Adrenal gland (tissue), 12 donors: ENCODE measurements around the gene PRR7. TPM values are rescaled to one million over a fixed set of nuclear protein-coding genes. Genes with fewer than 3 reads are reported as not detected.
A peak's percentile ranks its signal among the peaks of the same experiment; 100 is the strongest.

Source experiments
- DNase-seq, 7 donors: peaks; one replicate each; pipeline ENCODE4 v3.0.0-alpha.2; 2019 to 2020
- H3K27ac ChIP-seq, 5 donors: fragments of 200-600 bp; sonication (generic) in 4 of 5; 1 replicate in 3 of 5; 2 replicates in 2 of 5; pipeline versions ENCODE4 v1.5.1 to v1.8.0; 2016 to 2020; ENCODE audit warnings: mild to moderate bottlenecking in 1 of 5
- H3K27me3 ChIP-seq: fragments of 200-600 bp; 2 replicates; pipeline ENCODE4 v1.8.0; 2021
- H3K36me3 ChIP-seq, 2 donors: fragments of 200-600 bp; replicated peaks in 1 of 2; 1 replicate in 1 of 2; 2 replicates in 1 of 2; pipeline versions ENCODE4 v1.5.1 to v1.8.0; 2018 to 2022
- H3K4me1 ChIP-seq, 2 donors: fragments of 200-600 bp; replicated peaks in 1 of 2; 1 replicate in 1 of 2; 2 replicates in 1 of 2; pipeline versions ENCODE4 v1.5.1 to v1.8.0; 2018 to 2021
- H3K4me3 ChIP-seq, 4 donors: fragments of 200-600 bp; sonication (generic) in 3 of 4; one replicate each; pipeline ENCODE4 v1.5.1; 2016 to 2018
- H3K9me3 ChIP-seq, 3 donors: fragments of 200-600 bp; sonication (generic) in 1 of 3; replicated peaks in 1 of 3; 1 replicate in 2 of 3; 2 replicates in 1 of 3; pipeline versions ENCODE4 v1.5.1 to v1.8.0; 2016 to 2021
- POLR2A ChIP-seq, 2 donors: fragments of 450-650 bp; IDR thresholded peaks; one replicate each; pipeline ENCODE4 v1.6.1; 2017; ENCODE audit warnings: antibody characterized with exemption in 2 of 2, mild to moderate bottlenecking in 2 of 2, moderate library complexity in 1 of 2
- WGBS, 4 donors: extraction: QIAGEN DNeasy Blood & Tissue Kit in 2 of 4; methylation state at CpG; one replicate each; pipeline versions ENCODE4 v1.1.5 to v1.1.7; 2013 to 2017; 5-methylcytosine and 5-hydroxymethylcytosine counted together
- intact Hi-C, 2 donors: fragments of 100-400 bp; cut with DNase I; formaldehyde crosslinking; loops; one replicate each; pipeline versions ENCODE4 v1.14.1 to v1.15.0; 2022 to 2023
- polyA plus RNA-seq, 3 donors: library from polyadenylated mRNA; stranded (reverse); fragments of 200-250 nt in 2 of 3; fragments of 350-450 nt in 1 of 3; fragmentation: Illumina TruSeq in 1 of 3; extraction: RNeasy Lipid Tissue Mini Kit (QIAGEN cat#74804) in 1 of 3; gene quantifications; one replicate each; pipeline ENCODE4 v1.2.3, GENCODE V29; 2013 to 2014
- total RNA-seq, 9 donors: library from RNA; depleted of rRNA in 4 of 9; stranded (reverse); fragments of >200 nt in 4 of 9; fragments of 120-200 nt in 1 of 9; fragmentation: NEBNext Ultra II Directional in 1 of 9; extraction: Animal tissue kit (Norgen Biotek cat#: 25700) in 1 of 9; gene quantifications; one replicate each; pipeline versions ENCODE4 v1.1.0 to v1.2.4, GENCODE V29; 2013 to 2023
- TF ChIP-seq, protein P1 (sequence below), 6 experiments: fragments of 450-650 bp in 4 of 6; fragments of 200-600 bp in 2 of 6; sonication (generic) in 1 of 6; IDR thresholded peaks; 1 replicate in 5 of 6; 2 replicates in 1 of 6; pipeline versions ENCODE4 v1.5.1 to v1.8.0; 2016 to 2021; ENCODE audit warnings: antibody characterized with exemption in 6 of 6, mild to moderate bottlenecking in 2 of 6, moderate library complexity in 1 of 6
- donor health status: healthy with polysubstance abuse.
- donor health status: Bipolar disorder and iron deficiency.
- donor health status: DM: yes; HTN: yes; CAD: no.
- donor health status: DM: no; HTN: no; CAD: no.
- donor health status: DM: no; HTN: no; CAD: no.
- donor health status: DM: yes; HTN: yes; CAD: no.

PRR7 gene
- total and polyA plus RNA-seq, 12 donors = 0.55 to 13.5 (median 6.1) TPM; not detected in 1

DNA sequence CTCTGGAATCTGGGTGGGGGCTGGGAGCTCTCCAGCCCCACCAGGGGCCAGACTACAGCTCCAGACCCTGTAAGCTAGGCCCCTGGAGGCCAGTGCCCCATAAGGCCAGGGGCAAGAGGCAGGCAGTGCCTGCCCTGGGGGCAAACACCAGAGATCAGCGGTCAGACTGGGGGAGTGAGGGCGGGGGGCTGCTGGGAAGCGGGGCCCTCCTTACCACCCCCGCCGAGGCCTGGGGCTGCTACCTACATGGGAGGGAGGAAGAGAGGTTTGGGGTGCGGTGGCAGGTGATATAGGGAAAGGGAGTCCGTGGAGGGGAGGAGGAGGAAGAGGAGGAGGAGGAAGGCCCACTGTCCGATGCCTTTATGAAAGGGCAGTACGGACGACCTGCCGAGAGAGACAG lies 12.7 kb downstream of the PRR7 start:
- Histone ChIP-seq H3K4me3 (no peak overlapping the region), H3K36me3 (no peaks in the 10 kb centered on the region), H3K27me3 (no peaks in the 10 kb centered on the region), H3K27ac (peak overlapping the region in 1 of 5 donors; percentile 21), H3K9me3 (no peaks in the 10 kb centered on the region), H3K4me1 (peaks cover 16 to 23% of the 10 kb centered on the region in 2 donors)
- 77 to 90% (median 86%) methylated on average over 9 to 11 of the region's 11 CpGs for WGBS, 4 donors
- no peak for DNase-seq
- intact Hi-C loops = loop anchor here (5.0 to 10.0 kb wide), 4 partner anchors 43 to 145 kb away; partner anchors contain the start of gene MXD3 (in 1 of the 2)
- TF ChIP-seq, protein P1, sequence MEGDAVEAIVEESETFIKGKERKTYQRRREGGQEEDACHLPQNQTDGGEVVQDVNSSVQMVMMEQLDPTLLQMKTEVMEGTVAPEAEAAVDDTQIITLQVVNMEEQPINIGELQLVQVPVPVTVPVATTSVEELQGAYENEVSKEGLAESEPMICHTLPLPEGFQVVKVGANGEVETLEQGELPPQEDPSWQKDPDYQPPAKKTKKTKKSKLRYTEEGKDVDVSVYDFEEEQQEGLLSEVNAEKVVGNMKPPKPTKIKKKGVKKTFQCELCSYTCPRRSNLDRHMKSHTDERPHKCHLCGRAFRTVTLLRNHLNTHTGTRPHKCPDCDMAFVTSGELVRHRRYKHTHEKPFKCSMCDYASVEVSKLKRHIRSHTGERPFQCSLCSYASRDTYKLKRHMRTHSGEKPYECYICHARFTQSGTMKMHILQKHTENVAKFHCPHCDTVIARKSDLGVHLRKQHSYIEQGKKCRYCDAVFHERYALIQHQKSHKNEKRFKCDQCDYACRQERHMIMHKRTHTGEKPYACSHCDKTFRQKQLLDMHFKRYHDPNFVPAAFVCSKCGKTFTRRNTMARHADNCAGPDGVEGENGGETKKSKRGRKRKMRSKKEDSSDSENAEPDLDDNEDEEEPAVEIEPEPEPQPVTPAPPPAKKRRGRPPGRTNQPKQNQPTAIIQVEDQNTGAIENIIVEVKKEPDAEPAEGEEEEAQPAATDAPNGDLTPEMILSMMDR (IDR thresholded peaks at IDR 0.05) = no peak
- TF ChIP-seq POLR2A (IDR thresholded peaks at IDR 0.05) = no peak

DNA sequence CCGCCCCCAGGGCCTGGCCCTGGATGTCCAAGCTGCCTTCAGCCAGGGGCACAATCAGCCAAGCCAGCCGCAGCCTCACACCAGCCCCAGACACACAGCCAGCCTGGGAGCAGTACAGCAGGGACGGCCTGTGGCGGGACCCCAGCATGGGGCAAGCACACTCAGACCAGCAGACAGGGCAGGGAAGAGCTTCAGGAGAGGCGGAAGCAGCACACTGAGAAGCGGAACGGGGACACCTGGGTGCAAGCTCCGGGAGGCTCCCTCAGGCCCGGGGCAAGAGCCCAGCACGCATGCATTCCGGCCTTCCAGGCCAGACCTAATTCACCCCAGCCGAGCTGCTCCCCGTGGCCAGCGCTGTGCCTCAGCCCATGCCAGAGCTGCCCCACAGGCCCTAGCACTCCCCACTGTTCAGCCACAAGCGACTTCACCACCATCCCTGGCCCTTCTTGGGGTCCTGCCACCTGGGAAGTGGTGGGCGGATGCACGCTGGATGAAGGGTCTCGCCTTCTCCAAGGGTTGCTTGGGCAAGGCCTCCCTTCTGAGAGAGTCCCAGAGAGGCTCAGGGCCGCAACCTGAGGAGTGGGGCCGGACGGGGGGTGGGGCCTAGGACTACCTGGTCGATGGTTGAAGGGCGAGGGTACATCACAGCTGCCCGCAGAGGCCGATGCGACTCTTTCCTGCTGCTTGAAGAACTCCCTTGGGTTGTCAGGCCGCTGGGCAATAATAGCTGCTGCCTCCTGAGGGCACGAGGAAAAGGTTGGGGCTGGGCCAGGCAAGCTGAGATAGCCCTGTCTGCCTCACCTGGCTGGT lies 13.4 kb downstream of the PRR7 start:
- H3K9me3 ChIP-seq = no peaks in the 10 kb centered on the region
- no peaks in the 10 kb centered on the region for H3K36me3 ChIP-seq
- 89 to 98% (median 94%) methylated on average over 21 to 28 of the region's 28 CpGs for WGBS, 4 donors
- intact Hi-C loops = loop anchor here (5.0 to 10.0 kb wide), 4 partner anchors 42 to 145 kb away; partner anchors contain the start of gene MXD3 (in 1 of the 2)
- TF ChIP-seq, protein P1 (IDR thresholded peaks at IDR 0.05) = no peak
- no peak for TF ChIP-seq POLR2A (IDR thresholded peaks at IDR 0.05)
- no peaks in the 10 kb centered on the region for H3K27me3 ChIP-seq
- H3K4me1 ChIP-seq = peaks cover 14 to 18% of the 10 kb centered on the region in 2 donors
- DNase-seq = no peak
- H3K27ac ChIP-seq = no peak overlapping the region
- H3K4me3 ChIP-seq = no peak overlapping the region

DNA sequence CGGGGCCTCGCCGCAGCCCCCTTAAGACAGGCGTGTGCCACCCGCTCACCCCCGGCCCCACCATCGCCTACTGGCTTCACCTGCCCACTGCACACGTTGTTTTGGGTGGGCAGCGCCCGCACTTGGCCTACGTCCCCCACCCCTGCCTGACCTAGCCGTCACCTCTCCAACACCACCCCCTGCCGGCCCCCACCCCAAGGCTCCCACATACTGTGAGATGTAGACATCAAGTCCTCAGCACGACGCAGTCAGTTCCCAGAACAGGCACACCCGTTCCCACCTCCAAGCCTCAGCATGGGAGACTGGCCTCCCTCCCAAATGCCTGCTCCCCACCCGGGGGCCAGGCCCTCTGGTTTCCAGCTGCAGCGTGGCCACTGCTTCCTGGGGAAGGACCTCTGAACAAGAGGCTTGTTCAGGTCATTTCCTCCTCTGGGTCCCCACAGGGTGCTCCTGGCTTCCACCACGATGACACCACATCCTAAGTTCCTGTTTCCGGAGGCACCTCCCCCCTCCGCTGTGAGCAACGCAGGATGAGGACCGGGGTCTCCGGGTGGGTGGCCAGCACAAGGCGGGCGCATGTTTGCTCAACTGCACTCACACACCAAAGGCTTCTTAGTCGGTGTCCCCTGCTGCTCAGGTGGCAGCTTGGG lies 15.5 kb downstream of the PRR7 start:
- Histone ChIP-seq H3K27me3 (no peaks in the 10 kb centered on the region), H3K9me3 (no peaks in the 10 kb centered on the region), H3K4me3 (no peak overlapping the region), H3K36me3 (peaks cover 0 to 11% of the 10 kb centered on the region in 2 donors), H3K4me1 (peaks cover 0 to 3% of the 10 kb centered on the region in 2 donors), H3K27ac (peak overlapping the region in 2 of 5 donors; percentile 8 to 74)
- intact Hi-C loops = no loop called here
- 66 to 84% (median 71%) methylated on average over 17 to 27 of the region's 27 CpGs for WGBS, 4 donors
- DNase-seq = peak in 2 of 7 donors; percentile 25 to 53
- TF ChIP-seq POLR2A (IDR thresholded peaks at IDR 0.05) = no peak
- TF ChIP-seq, protein P1 (IDR thresholded peaks at IDR 0.05) = no peak

DNA sequence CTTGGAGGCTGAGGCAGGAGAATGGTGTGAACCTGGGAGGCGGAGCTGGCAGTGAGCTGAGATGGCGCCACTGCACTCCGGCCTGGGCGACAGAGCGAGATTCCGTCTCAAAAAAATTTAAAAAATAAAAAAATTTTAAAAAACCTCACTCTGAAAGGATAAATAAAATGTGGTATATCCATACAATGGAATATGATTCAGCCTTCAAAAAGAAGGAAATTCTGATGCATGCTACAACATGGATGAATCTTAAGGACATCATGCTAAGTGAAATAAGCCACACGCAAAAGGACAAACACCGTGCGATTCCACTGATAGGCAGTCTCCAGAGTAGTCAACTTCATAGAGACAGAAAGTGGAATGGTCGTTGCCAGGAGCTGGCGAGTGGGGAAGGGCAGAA lies 18.4 kb downstream of the PRR7 start:
- WGBS, 4 donors = 88 to 99% (median 97%) methylated on average over 11 of the region's 11 CpGs
- DNase-seq = no peak
- H3K27me3 ChIP-seq = no peaks in the 10 kb centered on the region
- no peak overlapping the region for H3K27ac ChIP-seq
- peaks cover 0 to 3% of the 10 kb centered on the region in 2 donors for H3K4me1 ChIP-seq
- intact Hi-C loops = no loop called here
- TF ChIP-seq POLR2A (IDR thresholded peaks at IDR 0.05) = no peak
- TF ChIP-seq, protein P1 (IDR thresholded peaks at IDR 0.05) = no peak
- H3K9me3 ChIP-seq = no peaks in the 10 kb centered on the region
- no peak overlapping the region for H3K4me3 ChIP-seq
- H3K36me3 ChIP-seq = peaks cover 0 to 14% of the 10 kb centered on the region in 2 donors
